Gastroesophageal sphincter (tissue), 4 donors: Measurements from ENCODE around the gene CREB3. TPM values are rescaled to one million over a fixed set of nuclear protein-coding genes. Genes with fewer than 3 reads are reported as not detected.

Experiments used
- ATAC-seq: fragments of 150-250 bp; one replicate; pipeline ENCODE4 v1.9.1; 2016; ENCODE audit warnings: mild to moderate bottlenecking, moderate library complexity
- H3K27ac ChIP-seq, 4 donors: fragments of 200-600 bp; sonication (generic) in 3 of 4; 1 replicate in 3 of 4; 2 replicates in 1 of 4; pipeline ENCODE4 v1.5.1; 2016 to 2019
- H3K27me3 ChIP-seq: fragments of 200-600 bp; sonication (generic); one replicate; pipeline ENCODE4 v1.5.1; 2019
- H3K36me3 ChIP-seq, 2 donors: fragments of 200-600 bp; sonication (generic); one replicate each; pipeline ENCODE4 v1.5.1; 2019; ENCODE audit warnings: control low read depth in 1 of 2
- H3K4me1 ChIP-seq, 3 donors: fragments of 200-600 bp; sonication (generic); 1 replicate in 2 of 3; 2 replicates in 1 of 3; pipeline ENCODE4 v1.5.1; 2016 to 2019; ENCODE audit warnings: control low read depth in 2 of 3
- H3K4me3 ChIP-seq, 2 donors: fragments of 200-600 bp; sonication (generic); one replicate each; pipeline ENCODE4 v1.5.1; 2019; ENCODE audit warnings: mild to moderate bottlenecking in 1 of 2, moderate library complexity in 1 of 2
- H3K9me3 ChIP-seq, 3 donors: fragments of 200-600 bp; sonication (generic); one replicate each; pipeline ENCODE4 v1.5.1; 2017 to 2019; ENCODE audit warnings: control low read depth in 2 of 3
- EP300 ChIP-seq: sonication (generic); formaldehyde crosslinking; IDR thresholded peaks from one replicate; pipeline ENCODE4 v1.6.1; 2017; ENCODE audit warnings: antibody characterized with exemption, mild to moderate bottlenecking
- POLR2A ChIP-seq, 2 donors: fragments of 450-650 bp; IDR thresholded peaks; one replicate each; pipeline ENCODE4 v1.6.1; 2017; ENCODE audit warnings: antibody characterized with exemption in 2 of 2, mild to moderate bottlenecking in 2 of 2, moderate library complexity in 1 of 2
- POLR2AphosphoS5 ChIP-seq: sonication (generic); formaldehyde crosslinking; IDR thresholded peaks from one replicate; pipeline ENCODE4 v1.6.1; 2017; ENCODE audit warnings: antibody characterized with exemption
- WGBS, 2 donors: methylation state at CpG; one replicate each; pipeline ENCODE4 v1.1.5; 2018; ENCODE audit warnings: low coverage in 1 of 2; 5-methylcytosine and 5-hydroxymethylcytosine counted together
- total RNA-seq, 4 donors: library from RNA; depleted of rRNA; stranded (reverse); fragments of >200 nt; gene quantifications; one replicate each; pipeline ENCODE4 v1.1.0, GENCODE V29; 2016
- TF ChIP-seq, protein P1 (sequence below), 4 experiments: fragments of 200-600 bp in 2 of 4; fragments of 450-650 bp in 2 of 4; sonication (generic) in 1 of 4; IDR thresholded peaks; one replicate each; pipeline ENCODE4 v1.5.1; 2017 to 2019; ENCODE audit warnings: antibody characterized with exemption in 4 of 4, mild to moderate bottlenecking in 2 of 4, moderate library complexity in 2 of 4

The CREB3 gene
- total RNA-seq, 4 donors from 2014 or later: 75.0 to 104 (median 83.7) TPM

DNA sequence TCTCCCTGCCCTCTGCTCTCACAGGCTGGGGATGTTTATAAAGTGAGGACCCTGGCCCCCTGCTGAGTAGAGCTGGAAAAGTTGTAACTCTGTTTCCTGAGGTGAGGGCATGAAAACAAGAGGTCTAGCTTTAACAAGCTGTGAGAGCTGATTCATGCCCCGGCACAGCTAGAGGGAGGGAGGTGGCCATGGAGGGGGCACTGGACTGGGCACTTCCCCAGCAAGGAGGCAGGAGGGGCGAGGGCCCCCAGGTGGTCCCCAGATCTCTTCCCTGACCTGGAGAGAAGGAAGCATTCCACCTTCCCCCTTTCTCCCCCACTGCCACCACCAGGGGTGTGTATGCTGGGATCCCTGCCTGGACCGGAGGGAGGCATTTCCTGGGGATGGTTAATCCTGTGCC is 21.8 kb downstream of the CREB3 start, which contains the start of gene MSMP:
MSMP (minus strand) TSS at position 13 of the 400 bp plus-strand sequence. CDS start 147 bp downstream, outside the sequence.
- H3K36me3 ChIP-seq: peaks cover 0 to 51% of the 10 kb centered on the region in 2 donors
- WGBS, 2 donors: 0% methylated on average over 1 of the region's 3 CpGs; no CpG with 5 or more reads in 1 of the 2 donors

DNA sequence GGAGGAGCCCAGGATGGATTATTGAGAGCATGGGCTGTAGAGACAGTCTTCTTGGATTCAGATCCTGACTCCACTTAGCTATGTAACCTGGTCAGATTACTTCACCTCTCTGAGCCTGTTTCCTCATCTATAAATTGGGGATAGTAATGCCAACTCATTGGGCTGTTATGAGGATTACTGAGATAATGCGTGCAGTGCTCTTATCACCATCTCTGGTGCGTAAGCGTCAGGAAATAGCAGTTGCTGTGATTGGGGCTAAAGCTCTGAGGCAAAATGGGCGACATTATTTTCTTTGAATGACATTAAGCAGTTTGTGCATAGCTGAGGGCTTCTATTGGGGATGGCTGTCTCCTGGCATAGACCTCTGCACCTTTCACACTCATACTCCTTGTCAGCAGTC is 22.6 kb downstream of the CREB3 start:
- ATAC-seq: no peak
- WGBS, 2 donors: 82 to 92% methylated on average over 2 to 4 of the region's 4 CpGs
- no peak overlapping the region for H3K27ac ChIP-seq
- H3K4me3 ChIP-seq: no peak overlapping the region
- peaks cover 0 to 51% of the 10 kb centered on the region in 2 donors for H3K36me3 ChIP-seq
- H3K27me3 ChIP-seq: no peaks in the 10 kb centered on the region
- H3K4me1 ChIP-seq: peaks cover 0 to 51% (median 23%) of the 10 kb centered on the region in 3 donors
- TF ChIP-seq POLR2A (IDR thresholded peaks at IDR 0.05): no peak
- no peak for TF ChIP-seq POLR2AphosphoS5
- TF ChIP-seq, protein P1, sequence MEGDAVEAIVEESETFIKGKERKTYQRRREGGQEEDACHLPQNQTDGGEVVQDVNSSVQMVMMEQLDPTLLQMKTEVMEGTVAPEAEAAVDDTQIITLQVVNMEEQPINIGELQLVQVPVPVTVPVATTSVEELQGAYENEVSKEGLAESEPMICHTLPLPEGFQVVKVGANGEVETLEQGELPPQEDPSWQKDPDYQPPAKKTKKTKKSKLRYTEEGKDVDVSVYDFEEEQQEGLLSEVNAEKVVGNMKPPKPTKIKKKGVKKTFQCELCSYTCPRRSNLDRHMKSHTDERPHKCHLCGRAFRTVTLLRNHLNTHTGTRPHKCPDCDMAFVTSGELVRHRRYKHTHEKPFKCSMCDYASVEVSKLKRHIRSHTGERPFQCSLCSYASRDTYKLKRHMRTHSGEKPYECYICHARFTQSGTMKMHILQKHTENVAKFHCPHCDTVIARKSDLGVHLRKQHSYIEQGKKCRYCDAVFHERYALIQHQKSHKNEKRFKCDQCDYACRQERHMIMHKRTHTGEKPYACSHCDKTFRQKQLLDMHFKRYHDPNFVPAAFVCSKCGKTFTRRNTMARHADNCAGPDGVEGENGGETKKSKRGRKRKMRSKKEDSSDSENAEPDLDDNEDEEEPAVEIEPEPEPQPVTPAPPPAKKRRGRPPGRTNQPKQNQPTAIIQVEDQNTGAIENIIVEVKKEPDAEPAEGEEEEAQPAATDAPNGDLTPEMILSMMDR (IDR thresholded peaks at IDR 0.05): no peak
- no peak for TF ChIP-seq EP300
- H3K9me3 ChIP-seq: no peaks in the 10 kb centered on the region

More for the DNA sequence above, 21.8 kb downstream of the CREB3 start, which contains the start of gene MSMP:
- Histone ChIP-seq H3K9me3 (no peaks in the 10 kb centered on the region), H3K4me3 (no peak within 1 kb of the TSS), H3K27ac (peak within 1 kb of the TSS in 1 of 4 donors; percentile 14), H3K27me3 (no peaks in the 10 kb centered on the region), H3K4me1 (peaks cover 0 to 52% (median 28%) of the 10 kb centered on the region in 3 donors)
- no peak for ATAC-seq
- TF ChIP-seq, protein P1 (IDR thresholded peaks at IDR 0.05): no peak
- no peak for TF ChIP-seq EP300
- TF ChIP-seq POLR2AphosphoS5: no peak
- no peak for TF ChIP-seq POLR2A (IDR thresholded peaks at IDR 0.05)

DNA sequence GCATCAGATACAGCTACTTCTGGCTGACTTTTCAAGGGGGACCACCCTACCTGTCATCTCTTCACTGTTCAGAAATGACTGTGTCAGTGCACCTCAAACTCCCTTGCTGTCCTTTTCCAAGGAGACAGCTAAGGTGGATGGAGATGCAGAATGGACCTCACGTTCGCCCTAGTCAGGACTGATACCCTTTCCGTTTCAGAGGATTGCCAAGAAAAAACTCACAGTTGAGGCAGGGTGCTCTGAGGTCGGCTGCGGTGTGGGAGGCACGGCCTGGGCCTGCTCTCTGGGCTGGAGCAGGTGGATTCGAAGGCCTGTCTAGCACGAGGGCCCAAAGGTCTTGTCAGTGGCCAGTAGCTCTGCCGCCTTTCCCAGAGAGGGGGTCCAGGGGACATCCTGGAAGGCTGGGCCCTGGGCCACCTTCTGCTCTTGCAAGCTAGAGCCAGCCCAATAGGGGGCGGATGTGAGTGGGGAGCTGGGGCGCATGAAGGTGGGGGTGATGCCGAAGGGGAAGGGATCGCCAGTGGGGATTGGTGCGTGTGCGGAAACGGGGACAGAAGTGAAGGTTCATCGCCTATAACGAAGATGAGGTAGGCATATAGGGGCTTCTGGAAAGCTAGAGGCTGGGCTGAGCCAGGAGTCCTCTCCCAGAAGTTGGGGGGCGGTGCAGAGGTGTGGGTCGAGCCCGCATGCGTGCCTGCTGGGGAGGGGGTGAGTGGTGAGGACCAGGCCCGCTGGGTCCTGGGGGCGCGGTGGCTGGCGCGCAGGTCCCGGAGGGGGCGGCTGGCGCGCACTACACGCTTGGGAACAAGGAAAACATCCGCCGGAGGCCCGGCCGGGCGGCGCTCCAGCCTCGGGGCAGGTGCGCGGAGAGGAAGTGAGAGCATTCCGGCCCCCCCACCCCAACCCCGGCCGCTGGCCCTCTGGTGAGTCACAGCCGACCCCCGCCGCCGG is 24.1 kb downstream of the CREB3 start:
- WGBS, 2 donors: 10 to 26% methylated on average over 12 to 20 of the region's 48 CpGs

DNA sequence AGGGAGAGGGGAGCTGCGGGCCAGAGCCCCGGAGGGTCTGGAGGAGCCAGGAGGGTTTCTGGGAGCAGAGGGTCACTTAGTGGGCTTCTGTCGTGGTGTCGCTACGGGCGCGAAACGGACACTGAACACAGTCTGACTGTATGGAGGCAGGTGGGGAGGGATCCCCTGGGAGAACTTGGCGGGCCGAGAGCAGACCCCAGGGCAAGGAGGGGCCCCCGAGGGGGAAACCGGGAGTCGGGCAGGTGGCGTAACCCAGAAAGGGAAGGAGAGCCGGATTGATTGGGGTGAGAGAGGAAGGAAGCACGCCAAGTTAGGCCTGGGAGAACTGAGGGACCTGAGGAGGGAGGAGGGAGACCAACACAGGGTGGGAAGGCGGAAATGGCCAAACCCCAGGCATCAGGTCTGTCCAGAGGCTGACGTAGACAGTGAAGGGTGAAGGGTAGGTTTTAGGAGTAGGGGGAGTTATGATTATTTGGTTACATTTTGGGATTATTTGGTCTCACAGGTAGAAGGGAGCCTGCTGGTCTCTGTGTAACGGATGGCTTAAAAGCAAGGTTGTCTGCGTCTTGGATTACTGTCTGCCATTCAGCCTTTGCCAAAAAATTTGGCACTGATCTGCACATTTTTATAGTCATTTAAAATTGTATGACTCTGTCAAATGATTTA is 24.9 kb downstream of the CREB3 start:
- H3K9me3 ChIP-seq: no peaks in the 10 kb centered on the region
- H3K27me3 ChIP-seq: no peaks in the 10 kb centered on the region
- H3K27ac ChIP-seq: peak overlapping the region; percentile 73 to 93 (median 88)
- peak; percentile 68 for ATAC-seq
- H3K4me3 ChIP-seq: peak overlapping the region; percentile 64 to 71
- WGBS, 2 donors: 0% methylated on average over 7 to 20 of the region's 20 CpGs
- H3K36me3 ChIP-seq: peaks cover 0 to 29% of the 10 kb centered on the region in 2 donors
- H3K4me1 ChIP-seq: peaks cover 0 to 38% (median 19%) of the 10 kb centered on the region in 3 donors
- peak; percentile 0 to 2 for TF ChIP-seq POLR2A (IDR thresholded peaks at IDR 0.05)
- TF ChIP-seq, protein P1 (IDR thresholded peaks at IDR 0.05): no peak

More for the DNA sequence above, 24.1 kb downstream of the CREB3 start:
- H3K4me3 ChIP-seq: peak overlapping the region; percentile 64 to 71
- peaks cover 0 to 37% of the 10 kb centered on the region in 2 donors for H3K36me3 ChIP-seq
- H3K9me3 ChIP-seq: no peaks in the 10 kb centered on the region
- peak overlapping the region; percentile 73 to 93 (median 88) for H3K27ac ChIP-seq
- peak; percentile 85 for ATAC-seq
- H3K4me1 ChIP-seq: peaks cover 0 to 38% (median 19%) of the 10 kb centered on the region in 3 donors
- TF ChIP-seq, protein P1 (IDR thresholded peaks at IDR 0.05): peak in 3 of 4 experiments; percentile 58 to 84 (median 72)
- TF ChIP-seq EP300: no peak
- peak in 1 of 2 donors; percentile 26 for TF ChIP-seq POLR2A (IDR thresholded peaks at IDR 0.05)
- TF ChIP-seq POLR2AphosphoS5: no peak
- H3K27me3 ChIP-seq: no peaks in the 10 kb centered on the region
